ENCODE measurements around the gene KRTAP5-9.
"Not testable (repeated sequence)": the region's sequence is repeated elsewhere in the genome, so short reads cannot be mapped to it uniquely, and the experiment has no call there.

KRTAP5-9 gene

GRCh38 chr11:71534711-71535608 is 13.3 kb upstream of the KRTAP5-9 start:
- DNase-seq (ENCODE audit: low read depth in 3 of 3) = not testable (repeated sequence)

GRCh38 chr11:71535825-71536224 is 12.4 kb upstream of the KRTAP5-9 start:
- no peak for DNase-seq (ENCODE audit: low read depth in 3 of 3)

DNA sequence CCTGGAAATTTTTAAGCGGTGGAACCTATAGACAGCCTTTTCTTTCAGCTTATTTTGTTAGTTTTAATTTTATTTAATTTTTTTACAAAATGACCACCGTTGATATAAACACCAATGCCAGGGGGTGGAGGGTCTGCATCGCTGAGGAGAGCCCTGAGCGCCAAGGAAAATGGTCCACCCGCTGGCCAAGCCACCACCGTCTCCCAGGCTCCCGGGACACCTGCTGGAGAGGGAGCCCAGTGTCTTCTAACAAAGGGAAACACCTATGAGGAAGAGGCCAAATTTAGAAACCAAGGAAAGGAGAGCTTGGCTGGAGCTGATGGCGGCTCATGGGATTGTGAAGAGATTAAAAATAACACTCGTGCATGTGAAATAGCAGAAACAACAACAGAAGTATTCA is 10.7 kb upstream of the KRTAP5-9 start:
- no peak for DNase-seq (ENCODE audit: low read depth in 3 of 3)

GRCh38 chr11:71537977-71538665 is 10.1 kb upstream of the KRTAP5-9 start, which contains the start of gene KRTAP5-8:
TSS of gene KRTAP5-8 (plus strand) at chr11:71538025. CDS start at chr11:71538056, 31 bp downstream.
- DNase-seq (ENCODE audit: low read depth in 3 of 3) = not testable (repeated sequence)

DNA sequence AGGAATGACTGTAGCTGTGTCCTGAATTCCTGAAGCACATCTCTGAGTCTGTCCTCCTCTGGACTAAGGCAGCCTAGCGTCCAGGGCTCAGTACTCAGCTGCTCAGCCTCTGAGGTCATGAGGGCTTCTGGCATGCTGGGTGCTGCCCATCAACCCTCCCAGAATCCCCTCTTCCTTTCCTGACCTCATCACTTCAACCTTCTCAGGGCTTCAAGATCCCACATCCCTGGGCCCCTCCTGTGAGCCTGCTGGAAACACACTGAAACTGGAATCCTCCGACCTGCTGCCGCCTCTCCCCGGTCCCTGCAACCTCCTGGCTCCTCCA is 9.6 kb upstream of the KRTAP5-9 start:
- no peak for DNase-seq (ENCODE audit: low read depth in 3 of 3)

DNA sequence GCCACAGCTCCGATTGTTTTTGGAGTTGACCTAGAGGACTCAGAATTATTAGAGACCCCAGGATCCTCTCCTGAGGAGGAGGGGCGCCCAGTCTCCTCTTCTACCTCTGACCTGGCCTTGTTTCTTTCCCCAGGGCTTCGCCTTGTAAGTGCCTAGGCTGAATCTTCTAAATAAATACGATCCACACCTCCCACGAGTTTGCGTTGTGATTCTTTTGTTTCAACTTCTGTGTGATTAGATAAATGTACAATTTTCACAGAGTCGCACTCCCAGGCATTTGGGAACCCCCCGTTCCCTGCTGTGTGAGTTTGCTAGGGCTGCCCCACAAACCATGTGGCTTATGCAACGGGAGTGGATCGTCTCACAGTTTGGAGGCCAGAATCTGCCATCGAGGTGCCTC is 9.2 kb upstream of the KRTAP5-9 start:
- no peak for DNase-seq (ENCODE audit: low read depth in 3 of 3)

DNA sequence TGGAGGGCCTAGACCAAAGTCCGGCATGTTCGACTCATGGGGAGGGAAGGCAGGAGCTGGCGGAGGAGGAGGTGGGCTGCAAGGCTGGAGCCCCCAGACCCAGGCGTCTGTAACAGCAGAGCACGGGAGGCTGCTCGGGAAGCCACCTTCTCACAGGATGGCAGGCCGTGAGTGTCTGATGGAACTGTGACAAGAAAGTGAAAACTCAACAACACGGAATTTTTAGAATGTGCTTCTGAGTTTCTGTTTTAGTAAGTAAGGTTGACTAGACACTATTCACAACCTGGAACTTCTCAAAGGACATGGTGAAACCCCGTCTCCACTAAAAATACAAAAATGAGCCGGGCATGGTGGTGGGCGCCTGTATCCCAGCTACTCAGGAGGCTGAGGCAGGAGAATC is 8.2 kb upstream of the KRTAP5-9 start:
- not testable (repeated sequence) for DNase-seq (ENCODE audit: low read depth in 3 of 3)

DNA sequence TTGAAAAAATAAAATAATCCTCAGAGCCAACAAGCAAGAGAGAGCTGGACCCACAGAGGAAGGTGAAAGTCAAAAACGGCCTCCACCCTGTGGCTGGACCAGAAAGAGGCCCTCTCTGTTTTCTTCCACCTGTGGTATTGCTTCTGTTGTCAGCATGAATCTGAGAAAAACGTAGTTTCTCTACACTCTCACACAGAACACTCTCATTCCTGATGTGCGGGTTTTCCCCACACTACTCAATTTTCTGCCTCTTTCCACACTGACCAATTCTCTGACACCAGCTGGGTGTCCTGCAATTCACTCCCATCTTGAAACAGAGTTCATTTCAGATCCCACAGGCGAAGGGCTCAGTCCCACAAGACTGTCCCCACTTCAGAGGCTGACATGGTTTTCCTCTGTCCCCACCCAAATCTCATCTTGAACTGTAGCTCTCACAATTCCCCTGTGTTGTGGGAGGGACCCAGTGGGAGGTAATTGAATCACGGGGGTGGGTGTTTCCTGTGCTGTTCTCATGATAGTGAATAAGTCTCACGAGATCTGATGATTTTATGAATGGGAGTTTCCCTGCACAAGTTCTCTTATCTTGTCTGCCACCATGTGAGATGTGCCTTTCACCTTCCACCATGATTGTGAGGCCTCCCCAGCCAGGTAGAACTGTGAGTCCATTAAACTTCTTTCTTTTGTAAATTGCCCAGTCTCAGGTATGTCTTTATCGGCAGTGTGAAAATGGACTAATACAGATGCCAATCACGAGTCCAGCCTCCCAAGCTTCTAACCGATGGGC is 7.5 kb upstream of the KRTAP5-9 start:
- not testable (repeated sequence) for DNase-seq (ENCODE audit: low read depth in 3 of 3)

GRCh38 chr11:71542382-71542781 is 5.8 kb upstream of the KRTAP5-9 start:
- no peak for DNase-seq (ENCODE audit: low read depth in 3 of 3)

- peak in 1 of 3 donors; percentile 8 for DNase-seq (ENCODE audit: low read depth in 3 of 3)
Observed at GRCh38 chr11:71542879-71543777, 5.1 kb upstream of the KRTAP5-9 start.

DNA sequence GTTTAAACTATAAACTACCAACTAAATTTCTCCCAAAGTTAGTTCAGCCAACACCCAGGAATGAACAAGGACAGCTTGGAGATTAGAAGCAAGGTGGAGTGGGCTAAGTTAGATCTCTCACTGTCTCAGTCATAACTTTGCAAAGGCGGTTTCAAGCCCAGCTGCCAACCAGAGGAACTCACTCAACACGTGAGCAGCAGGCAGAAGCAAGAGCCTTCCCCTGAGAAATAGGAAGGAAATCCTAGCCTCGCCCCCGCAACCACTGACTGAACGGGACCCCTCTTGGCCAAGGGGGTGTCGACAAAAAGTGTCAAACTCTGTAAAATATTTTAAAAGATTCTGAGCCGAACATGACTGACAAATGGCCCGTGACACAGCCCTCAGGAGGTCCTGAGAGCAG is 4.4 kb upstream of the KRTAP5-9 start:
- DNase-seq (ENCODE audit: low read depth in 3 of 3) = no peak

DNA sequence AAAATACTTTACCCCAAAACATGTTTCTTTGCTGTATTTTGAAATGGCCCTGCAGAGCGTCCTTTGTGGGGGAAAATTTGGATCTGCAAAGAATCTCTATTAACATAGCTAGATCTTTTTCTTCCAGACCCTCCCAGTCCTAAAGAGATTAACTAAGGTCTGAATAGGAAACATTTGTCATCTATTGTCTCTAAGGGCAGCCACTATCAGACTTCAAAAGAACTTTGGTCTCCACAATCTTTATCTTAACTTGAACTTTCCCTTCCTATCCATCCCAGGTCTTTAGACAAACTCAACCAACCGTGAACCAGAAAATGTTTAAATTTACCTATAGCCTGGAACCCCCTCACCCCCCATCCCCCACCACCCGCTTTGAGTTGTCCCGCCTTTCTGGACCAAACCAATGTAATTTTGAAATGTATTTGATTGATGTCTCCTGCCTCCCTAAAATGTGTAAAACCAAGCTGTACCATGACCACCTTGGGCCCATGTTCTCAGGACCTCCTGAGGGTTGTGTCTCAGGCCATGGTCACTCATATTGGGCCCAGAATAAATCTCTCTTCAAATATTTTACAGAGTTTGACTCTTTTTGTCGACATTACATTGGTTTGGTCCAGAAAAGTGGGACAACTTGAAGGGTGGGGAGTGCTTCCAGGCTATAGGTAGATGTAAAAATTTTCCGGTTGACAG is 3.5 kb upstream of the KRTAP5-9 start:
- no peak for DNase-seq (ENCODE audit: low read depth in 3 of 3)

DNA sequence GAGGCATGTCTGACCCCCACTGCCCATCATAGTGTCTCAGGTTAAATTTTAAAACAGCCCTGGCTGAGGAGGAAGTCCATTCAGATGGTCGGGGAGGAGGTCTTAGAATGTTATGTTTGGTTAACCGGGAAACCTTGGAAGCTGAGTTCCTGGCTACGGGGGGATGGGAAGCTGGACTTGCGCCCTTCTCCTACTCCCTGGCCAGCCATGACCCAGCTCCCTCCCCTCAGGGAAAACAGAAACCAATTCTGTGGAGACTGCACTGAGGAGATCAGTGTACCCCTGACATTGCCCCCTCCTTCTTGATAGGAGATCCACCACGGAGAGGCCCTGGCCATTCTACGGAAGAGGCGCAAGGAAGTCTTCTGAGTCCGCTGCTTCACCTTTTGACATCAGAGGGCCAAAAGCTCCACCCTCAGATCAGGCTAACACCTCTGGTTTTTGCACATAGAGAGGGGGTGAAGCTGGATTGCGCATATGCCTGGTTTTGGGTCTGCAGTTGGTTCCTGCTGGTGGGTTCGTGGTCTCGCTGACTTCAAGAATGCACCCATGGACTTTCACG is 2.7 kb upstream of the KRTAP5-9 start:
- DNase-seq (ENCODE audit: low read depth in 3 of 3) = no peak

DNA sequence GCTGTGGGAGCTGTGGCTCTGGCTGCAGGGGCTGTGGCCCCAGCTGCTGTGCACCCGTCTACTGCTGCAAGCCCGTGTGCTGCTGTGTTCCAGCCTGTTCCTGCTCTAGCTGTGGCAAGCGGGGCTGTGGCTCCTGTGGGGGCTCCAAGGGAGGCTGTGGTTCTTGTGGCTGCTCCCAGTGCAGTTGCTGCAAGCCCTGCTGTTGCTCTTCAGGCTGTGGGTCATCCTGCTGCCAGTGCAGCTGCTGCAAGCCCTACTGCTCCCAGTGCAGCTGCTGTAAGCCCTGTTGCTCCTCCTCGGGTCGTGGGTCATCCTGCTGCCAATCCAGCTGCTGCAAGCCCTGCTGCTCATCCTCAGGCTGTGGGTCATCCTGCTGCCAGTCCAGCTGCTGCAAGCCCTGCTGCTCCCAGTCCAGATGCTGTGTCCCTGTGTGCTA is 514 bp downstream of the KRTAP5-9 start:
- no peak for DNase-seq (ENCODE audit: low read depth in 3 of 3)

DNA sequence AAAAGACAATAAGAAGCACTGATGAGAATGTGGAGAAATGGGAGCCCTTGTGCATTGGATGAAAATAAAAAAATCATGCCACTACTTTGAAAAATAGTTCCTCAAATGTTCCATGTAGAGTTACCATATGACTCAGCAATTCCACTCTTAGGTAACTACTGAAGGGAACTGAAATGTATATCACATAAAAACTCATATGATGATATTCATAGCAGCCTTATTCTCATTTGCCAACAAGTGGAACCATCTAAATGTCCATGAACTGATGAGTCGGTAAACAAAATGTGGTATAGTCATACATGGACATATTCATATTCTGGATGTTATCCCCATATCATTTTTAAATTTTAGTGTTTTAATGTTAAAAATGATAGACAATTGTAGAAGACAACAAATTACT is 3.5 kb downstream of the KRTAP5-9 start:
- DNase-seq (ENCODE audit: low read depth in 3 of 3) = no peak

- DNase-seq (ENCODE audit: low read depth in 3 of 3) = no peak
Observed at GRCh38 chr11:71554996-71555395, 6.8 kb downstream of the KRTAP5-9 start.

GRCh38 chr11:71555508-71555907 is 7.3 kb downstream of the KRTAP5-9 start:
- DNase-seq (ENCODE audit: low read depth in 3 of 3) = no peak

GRCh38 chr11:71556018-71556417 is 7.8 kb downstream of the KRTAP5-9 start:
- DNase-seq (ENCODE audit: low read depth in 3 of 3) = no peak

DNA sequence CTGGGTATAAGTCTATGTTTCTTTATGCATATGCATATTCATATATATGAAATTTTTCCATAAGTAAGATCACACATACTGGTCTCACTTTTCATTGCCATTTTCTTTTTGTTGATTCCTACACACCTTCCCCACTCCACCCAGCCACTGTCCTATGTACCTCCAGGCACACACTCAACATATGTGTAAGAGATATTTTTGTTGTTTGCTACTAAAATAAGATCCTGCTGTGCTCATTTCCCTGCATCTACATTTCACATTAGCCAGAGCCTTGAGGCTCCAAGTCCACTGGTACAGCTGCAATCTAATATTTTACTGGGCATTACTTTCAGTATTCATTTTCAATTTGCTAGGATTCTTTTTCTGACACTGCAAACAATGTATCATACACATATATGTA is 9.0 kb downstream of the KRTAP5-9 start:
- no peak for DNase-seq (ENCODE audit: low read depth in 3 of 3)

DNA sequence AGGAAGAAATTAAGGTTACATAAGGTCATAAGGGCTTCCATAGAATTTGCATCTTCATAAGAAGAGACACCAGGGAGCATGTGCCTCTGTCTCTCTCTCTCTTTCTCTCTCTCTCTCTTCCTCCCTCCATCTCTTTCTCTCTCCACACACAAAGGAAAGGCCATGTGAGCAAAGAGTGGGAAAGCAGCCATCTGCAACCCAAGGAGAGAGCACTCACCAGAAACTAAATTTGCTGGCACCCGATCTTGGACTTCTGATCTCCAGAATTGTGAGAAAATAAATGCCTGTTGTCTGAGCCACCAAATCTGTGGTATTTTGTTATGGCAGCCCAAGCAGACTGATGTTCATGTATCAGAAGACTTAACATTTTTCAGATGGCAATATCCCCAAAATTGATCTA is 10.8 kb downstream of the KRTAP5-9 start:
- DNase-seq (ENCODE audit: low read depth in 3 of 3) = no peak
